H1 (cell line): Measurements from ENCODE around the gene MTM1. TPM values are rescaled to one million over a fixed set of nuclear protein-coding genes. Genes with fewer than 3 reads are reported as not detected.

Experiments used
- ATF3 ChIP-seq: IDR thresholded peaks from 2 replicates; pipeline ENCODE4 v1.6.1; 2011; ENCODE audit warnings: low read depth, mild to moderate bottlenecking, low read length; ENCODE audit not compliant: insufficient read depth
- CREB1 ChIP-seq: IDR thresholded peaks from 2 replicates; pipeline ENCODE4 v1.6.1; 2012; ENCODE audit warnings: inconsistent platforms
- EZH2 ChIP-seq: fragments of 200-600 bp; sonication (generic); IDR thresholded peaks from 2 replicates; pipeline ENCODE4 v1.7.1; 2012; ENCODE audit warnings: low read depth, mild to moderate bottlenecking, moderate library complexity, low read length, inconsistent platforms; ENCODE audit not compliant: severe bottlenecking
- SIX5 ChIP-seq: IDR thresholded peaks from 2 replicates; pipeline ENCODE4 v1.6.1; 2011; ENCODE audit warnings: mild to moderate bottlenecking, low read depth, low read length
- polyA plus RNA-seq, 7 experiments: library from polyadenylated mRNA; depleted of rRNA in 3 of 7; stranded (reverse) in 5 of 7; unstranded in 2 of 7; fragments of >200 nt in 5 of 7; fragments of 200-250 nt in 2 of 7; gene quantifications; 1 replicate in 5 of 7; 2 replicates in 1 of 7; 4 replicates in 1 of 7; pipeline versions ENCODE4 v1.2.1 to v1.2.3, GENCODE V29; 2011 to 2013; ENCODE audit warnings: missing spikeins in 2 of 7, mixed read lengths in 2 of 7
- total RNA-seq: library from RNA; stranded (reverse); fragmentation: NEBNext Ultra II Directional; extraction: Animal tissue kit (Norgen Biotek cat#: 25700); gene quantifications from 2 replicates; pipeline ENCODE4 v1.2.1, GENCODE V29; 2021

The MTM1 gene
- total and polyA plus RNA-seq, 2 of the 8 experiments (the other 6 are each of a cell fraction or from before 2014, with no cell fraction given) = 2.3 to 8.4 TPM

- no peak for TF ChIP-seq SIX5
- TF ChIP-seq ATF3 = no peak
- TF ChIP-seq CREB1 = no peak
- no peak for TF ChIP-seq EZH2
- TF ChIP-seq, all 59 proteins: peak for 3
Observed at GRCh38 chrX:150536455-150537116, 31.8 kb upstream of the MTM1 start (continued).
